Activated B cell treated with CpG ODN at 0.5 μM for 24 hours (primary cell): ENCODE data around the gene PAM16. TPM values are rescaled to one million over a fixed set of nuclear protein-coding genes. Genes with fewer than 3 reads are reported as not detected.

Source experiments
- ATAC-seq: fragments of 200-7000 bp; cut with Tn5 transposase; one replicate; pipeline ENCODE4 v1.10.0; 2021; ENCODE audit warnings: low read depth, mild to moderate bottlenecking, moderate library complexity
- CTCF ChIA-PET: fragments of 350-600 bp; sonication (Branson Sonifier 250); formaldehyde crosslinking; loops from one replicate; lab custom pipeline; 2021; ENCODE audit warnings: antibody characterized with exemption; lab: Charles Lee
- POLR2A ChIA-PET: fragments of 350-600 bp; sonication (Branson Sonifier 250); formaldehyde crosslinking; loops from one replicate; lab custom pipeline; 2021; ENCODE audit warnings: antibody characterized with exemption; lab: Charles Lee
- DNase-seq: peaks from one replicate; pipeline ENCODE4 v3.0.0; 2022
- H3K27ac Mint-ChIP-seq: one replicate; pipeline ENCODE4 v1.8.0; 2020; ENCODE audit warnings: mixed read lengths
- H3K27me3 Mint-ChIP-seq: one replicate; pipeline ENCODE4 v1.8.0; 2021; ENCODE audit warnings: mixed read lengths
- H3K36me3 Mint-ChIP-seq: one replicate; pipeline ENCODE4 v1.8.0; 2021; ENCODE audit warnings: low read depth, mixed read lengths
- H3K4me1 Mint-ChIP-seq: one replicate; pipeline ENCODE4 v1.8.0; 2021; ENCODE audit warnings: mixed read lengths
- H3K4me3 Mint-ChIP-seq: one replicate; pipeline ENCODE4 v1.8.0; 2020; ENCODE audit warnings: mild to moderate bottlenecking, mixed read lengths
- H3K9me3 Mint-ChIP-seq: one replicate; pipeline ENCODE4 v1.8.0; 2020; ENCODE audit warnings: mixed read lengths
- CTCF ChIP-seq: fragments of 200-600 bp; IDR thresholded peaks from one replicate; pipeline ENCODE4 v1.8.0; 2022; ENCODE audit warnings: antibody characterized with exemption, mild to moderate bottlenecking
- intact Hi-C: fragments of 100-400 bp; cut with micrococcal nuclease; formaldehyde crosslinking; loops from one replicate; pipeline ENCODE4 v1.15.1; 2024
- total RNA-seq: library from RNA; stranded (reverse); gene quantifications from 2 replicates; pipeline ENCODE4 v1.2.3, GENCODE V29; 2022

The PAM16 gene
- total RNA-seq, 1 donor from 2014 or later, result 58.1 TPM

GRCh38 chr16:4350365-4350786, 745 bp downstream of the PAM16 start:
- peaks cover 14% of the 10 kb centered on the region for H3K36me3 Mint-ChIP-seq
- TF ChIP-seq CTCF, result no peak
- H3K4me1 Mint-ChIP-seq, result peaks cover 18% of the 10 kb centered on the region
- H3K9me3 Mint-ChIP-seq, result no peaks in the 10 kb centered on the region
- ChIA-PET POLR2A (interaction anchor here (0.6 to 2.5 kb wide), 7 partner anchors 23 to 1248 kb away, joined by 3 to 11 read pairs (median 3); partner anchors contain the start of genes ALG1 and TFAP4), CTCF (interaction anchor here (1.1 to 2.6 kb wide), 3 partner anchors 52 to 97 kb away, joined by 3 to 9 read pairs (median 3); no protein-coding TSS in a partner anchor)
- DNase-seq (no peak), ATAC-seq (no peak)
- no peaks in the 10 kb centered on the region for H3K27me3 Mint-ChIP-seq
- H3K4me3 Mint-ChIP-seq, result peak overlapping the region; percentile 91
- intact Hi-C loops, result loop anchor here (2.0 to 5.0 kb wide), 4 partner anchors 14 to 78 kb away; partner anchors contain the start of genes CORO7 and TFAP4
- peak overlapping the region; percentile 77 for H3K27ac Mint-ChIP-seq

- H3K4me1 Mint-ChIP-seq, result peaks cover 21% of the 10 kb centered on the region
- no peak overlapping the region for H3K27ac Mint-ChIP-seq
- no peak for DNase-seq
- no peak overlapping the region for H3K4me3 Mint-ChIP-seq
- ATAC-seq, result no peak
- TF ChIP-seq CTCF, result no peak
- no peaks in the 10 kb centered on the region for H3K9me3 Mint-ChIP-seq
- H3K36me3 Mint-ChIP-seq, result peaks cover 9% of the 10 kb centered on the region
- intact Hi-C loops, result no loop called here
- H3K27me3 Mint-ChIP-seq, result no peaks in the 10 kb centered on the region
- POLR2A ChIA-PET, result interaction anchor here (0.6 to 1.2 kb wide), 3 partner anchors 15 to 41 kb away, joined by 3 to 4 read pairs (median 3); no protein-coding TSS in a partner anchor
- CTCF ChIA-PET, result interaction anchor here (1.1 kb wide), 1 partner anchor 61 kb away, joined by 3 read pairs; no protein-coding TSS in a partner anchor
Measured at GRCh38 chr16:4349332-4349731, 1.8 kb downstream of the PAM16 start.

GRCh38 chr16:4347765-4348509, 3.2 kb downstream of the PAM16 start:
- DNase-seq (no peak), ATAC-seq (no peak)
- no peaks in the 10 kb centered on the region for H3K27me3 Mint-ChIP-seq
- TF ChIP-seq CTCF, result no peak
- CTCF ChIA-PET, result interaction anchor here (2.1 kb wide), 1 partner anchor 54 kb away, joined by 6 read pairs; no protein-coding TSS in a partner anchor
- H3K4me1 Mint-ChIP-seq, result peaks cover 21% of the 10 kb centered on the region
- H3K36me3 Mint-ChIP-seq, result peaks cover 9% of the 10 kb centered on the region
- H3K27ac Mint-ChIP-seq, result no peak overlapping the region
- intact Hi-C loops, result no loop called here
- no peak overlapping the region for H3K4me3 Mint-ChIP-seq
- POLR2A ChIA-PET, result no interaction called here
- H3K9me3 Mint-ChIP-seq, result no peaks in the 10 kb centered on the region

- Mint-ChIP-seq H3K27ac (no peak overlapping the region), H3K9me3 (no peaks in the 10 kb centered on the region), H3K27me3 (no peaks in the 10 kb centered on the region), H3K36me3 (peaks cover 9% of the 10 kb centered on the region), H3K4me1 (peaks cover 21% of the 10 kb centered on the region), H3K4me3 (no peak overlapping the region)
- ChIA-PET CTCF (interaction anchor here (2.1 kb wide), 1 partner anchor 55 kb away, joined by 6 read pairs; no protein-coding TSS in a partner anchor), POLR2A (no interaction called here)
- DNase-seq (no peak), ATAC-seq (no peak)
- intact Hi-C loops, result no loop called here
- TF ChIP-seq CTCF, result no peak
Measured at GRCh38 chr16:4347010-4347409, 4.1 kb downstream of the PAM16 start.
